ENCODE data around the gene ZNF296. TPM values are rescaled to one million over a fixed set of nuclear protein-coding genes. Genes with fewer than 3 reads are reported as not detected.

ZNF296 gene
- total RNA-seq, 1 donor from 2014 or later: 0.54 TPM

GRCh38 chr19:45021971-45022370, 54.3 kb downstream of the ZNF296 start:
- Mint-ChIP-seq H3K4me3 (ENCODE audit: unreplicated experiment) (no peak overlapping the region), H3K9me3 (ENCODE audit: unreplicated experiment) (no peaks in the 10 kb centered on the region), H3K27me3 (ENCODE audit: unreplicated experiment) (peaks cover 2% of the 10 kb centered on the region), H3K4me1 (ENCODE audit: unreplicated experiment) (no peaks in the 10 kb centered on the region), H3K27ac (ENCODE audit: unreplicated experiment) (no peak overlapping the region), H3K36me3 (ENCODE audit: low read depth, unreplicated experiment) (peaks cover 3% of the 10 kb centered on the region)
- no peak for TF ChIP-seq CTCF (IDR thresholded peaks at IDR 0.05; ENCODE audit: unreplicated experiment)
- DNase-seq (ENCODE audit: low spot score): no peak

Other genes with a start within 250 kb of the ZNF296 start
- gene NECTIN2, start 230.2 kb downstream of the ZNF296 start, total RNA-seq (ENCODE audit: unreplicated experiment): 342 TPM
- 60.5 TPM for gene TOMM40, start 185.2 kb downstream of the ZNF296 start, total RNA-seq (ENCODE audit: unreplicated experiment)
- gene APOE, start 170.7 kb downstream of the ZNF296 start, total RNA-seq (ENCODE audit: unreplicated experiment): 258 TPM
- 44.8 TPM for gene APOC1, start 161.9 kb downstream of the ZNF296 start, total RNA-seq (ENCODE audit: unreplicated experiment)
- not detected for gene APOC4, start 134.2 kb downstream of the ZNF296 start, total RNA-seq (ENCODE audit: unreplicated experiment)
- gene APOC2, start 130.4 kb downstream of the ZNF296 start, total RNA-seq (ENCODE audit: unreplicated experiment): not detected
- gene CLPTM1, start 121.1 kb downstream of the ZNF296 start, total RNA-seq (ENCODE audit: unreplicated experiment): 144 TPM
- 8.2 TPM for gene RELB, start 75.0 kb downstream of the ZNF296 start, total RNA-seq (ENCODE audit: unreplicated experiment)
- 72.2 TPM for gene CLASRP, start 37.4 kb downstream of the ZNF296 start, total RNA-seq (ENCODE audit: unreplicated experiment)
- gene GEMIN7, start 2.8 kb upstream of the ZNF296 start, total RNA-seq (ENCODE audit: unreplicated experiment): 30.8 TPM
- gene PPP1R37, start 16.7 kb upstream of the ZNF296 start, total RNA-seq (ENCODE audit: unreplicated experiment): 34.7 TPM
- 0.67 TPM for gene NKPD1, start 84.5 kb upstream of the ZNF296 start, total RNA-seq (ENCODE audit: unreplicated experiment)
- gene TRAPPC6A, start 101.8 kb upstream of the ZNF296 start, total RNA-seq (ENCODE audit: unreplicated experiment): 86.2 TPM
- gene BLOC1S3, start 102.3 kb upstream of the ZNF296 start, total RNA-seq (ENCODE audit: unreplicated experiment): 22.7 TPM
- gene EXOC3L2, start 168.9 kb upstream of the ZNF296 start, total RNA-seq (ENCODE audit: unreplicated experiment): 5.5 TPM
- gene MARK4, start 174.8 kb upstream of the ZNF296 start, total RNA-seq (ENCODE audit: unreplicated experiment): 165 TPM
- not detected for gene CKM, start 246.4 kb upstream of the ZNF296 start, total RNA-seq (ENCODE audit: unreplicated experiment)